Measurements from ENCODE around the gene DDX60. TPM values are rescaled to one million over a fixed set of nuclear protein-coding genes. Genes with fewer than 3 reads are reported as not detected.

DDX60 gene
- total and polyA plus RNA-seq, 3 experiments from 2014 or later = 4.9 to 26.7 (median 6.3) TPM

DNA sequence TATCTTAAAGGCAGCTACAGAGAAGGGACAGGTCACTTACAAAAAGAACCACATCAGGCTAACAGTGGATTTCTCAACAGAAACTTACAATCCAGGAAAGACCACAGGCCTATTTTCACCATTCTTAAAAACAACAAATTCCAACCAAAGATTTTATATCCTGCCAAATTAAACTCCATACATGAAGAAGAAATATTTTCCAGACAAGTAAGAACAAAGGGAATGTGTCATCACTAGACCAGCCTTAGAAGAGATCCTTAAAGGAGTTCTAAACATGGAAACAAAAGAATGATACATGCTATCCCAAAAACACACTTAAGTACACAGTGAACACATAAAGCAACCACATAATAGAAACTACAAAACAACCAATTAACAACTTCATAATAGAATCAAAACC is 120.6 kb downstream of the DDX60 start:
- Mint-ChIP-seq H3K9me3 (peaks cover 6 to 12% (median 10%) of the 10 kb centered on the region in 5 donors), H3K27ac (no peak overlapping the region), H3K4me1 (no peaks in the 10 kb centered on the region), H3K36me3 (peaks cover 0 to 11% (median 0%) of the 10 kb centered on the region in 3 donors), H3K27me3 (no peaks in the 10 kb centered on the region), H3K4me3 (no peak overlapping the region)
- DNase-seq = no peak
- Histone ChIP-seq H3K27ac (ENCODE audit: low read depth, low read length) (no peak overlapping the region), H3K9me3 (ENCODE audit: low read length) (no peaks in the 10 kb centered on the region), H3K4me3 (ENCODE audit: low read length) (no peak overlapping the region), H3K36me3 (ENCODE audit: insufficient read depth, low read length) (no peaks in the 10 kb centered on the region), H3K27me3 (ENCODE audit: insufficient read depth, low read length, poor library complexity, severe bottlenecking) (no peaks in the 10 kb centered on the region), H3K4me1 (ENCODE audit: insufficient read depth, low read length) (no peaks in the 10 kb centered on the region)
- ChIA-PET POLR2A (no interaction called here), CTCF (no interaction called here)

GRCh38 chr4:168188754-168189153 is 129.8 kb downstream of the DDX60 start:
- Histone ChIP-seq H3K4me1 (ENCODE audit: insufficient read depth, low read length) (no peaks in the 10 kb centered on the region), H3K36me3 (ENCODE audit: insufficient read depth, low read length) (no peaks in the 10 kb centered on the region), H3K27me3 (ENCODE audit: insufficient read depth, low read length, poor library complexity, severe bottlenecking) (no peaks in the 10 kb centered on the region), H3K27ac (ENCODE audit: low read depth, low read length) (no peak overlapping the region), H3K9me3 (ENCODE audit: low read length) (no peaks in the 10 kb centered on the region), H3K4me3 (ENCODE audit: low read length) (no peak overlapping the region)
- Mint-ChIP-seq H3K36me3 (peaks cover 0 to 2% (median 0%) of the 10 kb centered on the region in 3 donors), H3K27ac (no peak overlapping the region), H3K9me3 (no peaks in the 10 kb centered on the region), H3K4me3 (no peak overlapping the region), H3K27me3 (no peaks in the 10 kb centered on the region), H3K4me1 (no peaks in the 10 kb centered on the region)
- ChIA-PET CTCF (no interaction called here), POLR2A (no interaction called here)
- DNase-seq = no peak

GRCh38 chr4:168183717-168184571 is 134.6 kb downstream of the DDX60 start:
- Mint-ChIP-seq H3K27me3 (no peaks in the 10 kb centered on the region), H3K27ac (no peak overlapping the region), H3K9me3 (no peaks in the 10 kb centered on the region), H3K4me3 (no peak overlapping the region), H3K36me3 (peaks cover 0 to 2% (median 0%) of the 10 kb centered on the region in 3 donors), H3K4me1 (no peaks in the 10 kb centered on the region)
- Histone ChIP-seq H3K27ac (ENCODE audit: low read depth, low read length) (no peak overlapping the region), H3K4me1 (ENCODE audit: insufficient read depth, low read length) (no peaks in the 10 kb centered on the region), H3K36me3 (ENCODE audit: insufficient read depth, low read length) (no peaks in the 10 kb centered on the region), H3K9me3 (ENCODE audit: low read length) (no peaks in the 10 kb centered on the region), H3K27me3 (ENCODE audit: insufficient read depth, low read length, poor library complexity, severe bottlenecking) (no peaks in the 10 kb centered on the region), H3K4me3 (ENCODE audit: low read length) (no peak overlapping the region)
- CTCF ChIA-PET = no interaction called here
- peak in 1 of 5 donors; percentile 2 for DNase-seq
- POLR2A ChIA-PET = no interaction called here

DNA sequence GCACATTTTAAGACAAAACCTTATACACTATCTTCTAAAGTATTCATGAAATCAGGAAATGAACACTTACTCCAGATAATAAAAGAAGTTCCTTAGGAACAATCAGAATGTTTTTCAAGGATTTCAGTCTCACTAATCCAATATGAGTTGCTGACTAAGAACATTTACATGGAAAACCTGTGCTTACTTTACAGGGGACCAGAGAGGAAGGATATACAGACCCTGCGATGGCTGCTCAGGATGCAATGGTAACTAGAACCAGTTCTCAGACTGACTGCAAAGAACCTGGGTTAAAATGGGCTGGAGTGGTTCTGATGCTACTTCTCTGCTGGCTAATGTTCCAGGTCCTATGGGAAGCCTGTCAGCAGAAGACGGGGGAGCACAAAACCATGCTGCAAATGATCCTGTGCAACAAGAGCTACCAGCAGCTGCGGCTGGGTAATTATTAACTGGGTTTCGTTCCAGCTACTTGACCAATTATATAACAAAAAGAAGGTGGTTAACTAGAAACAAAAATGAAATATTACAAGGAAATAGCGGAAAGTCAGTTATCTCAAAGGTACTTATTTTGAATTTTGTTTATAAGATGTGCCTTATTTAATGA is 140.9 kb downstream of the DDX60 start:
- Histone ChIP-seq H3K4me3 (ENCODE audit: low read length) (no peak overlapping the region), H3K9me3 (ENCODE audit: low read length) (no peaks in the 10 kb centered on the region), H3K36me3 (ENCODE audit: insufficient read depth, low read length) (no peaks in the 10 kb centered on the region), H3K27me3 (ENCODE audit: insufficient read depth, low read length, poor library complexity, severe bottlenecking) (no peaks in the 10 kb centered on the region), H3K27ac (ENCODE audit: low read depth, low read length) (no peak overlapping the region), H3K4me1 (ENCODE audit: insufficient read depth, low read length) (no peaks in the 10 kb centered on the region)
- CTCF ChIA-PET = no interaction called here
- Mint-ChIP-seq H3K27me3 (no peaks in the 10 kb centered on the region), H3K4me1 (no peaks in the 10 kb centered on the region), H3K27ac (no peak overlapping the region), H3K4me3 (no peak overlapping the region), H3K36me3 (no peaks in the 10 kb centered on the region), H3K9me3 (no peaks in the 10 kb centered on the region)
- POLR2A ChIA-PET = no interaction called here
- no peak for DNase-seq

DNA sequence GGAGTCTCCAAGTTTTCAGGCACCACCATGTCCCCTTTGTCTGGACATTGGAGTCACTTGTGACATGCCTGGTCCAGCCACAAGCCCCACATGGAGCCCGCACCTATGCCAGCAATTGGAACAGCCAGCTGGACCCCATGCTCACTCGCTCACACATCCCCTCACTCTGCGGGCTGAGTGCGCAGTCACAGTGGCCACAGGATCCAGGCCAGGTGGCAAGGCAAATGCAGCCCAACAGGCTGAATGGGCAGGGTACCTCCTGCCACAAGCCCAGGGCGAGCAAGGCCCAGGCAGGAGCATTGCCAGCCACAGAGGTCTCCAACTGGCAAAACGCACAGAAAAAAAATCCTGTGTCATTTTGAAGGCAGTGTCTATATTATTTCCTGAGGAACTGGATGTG is 144.2 kb downstream of the DDX60 start:
- no peaks in the 10 kb centered on the region for H3K36me3 Mint-ChIP-seq

DNA sequence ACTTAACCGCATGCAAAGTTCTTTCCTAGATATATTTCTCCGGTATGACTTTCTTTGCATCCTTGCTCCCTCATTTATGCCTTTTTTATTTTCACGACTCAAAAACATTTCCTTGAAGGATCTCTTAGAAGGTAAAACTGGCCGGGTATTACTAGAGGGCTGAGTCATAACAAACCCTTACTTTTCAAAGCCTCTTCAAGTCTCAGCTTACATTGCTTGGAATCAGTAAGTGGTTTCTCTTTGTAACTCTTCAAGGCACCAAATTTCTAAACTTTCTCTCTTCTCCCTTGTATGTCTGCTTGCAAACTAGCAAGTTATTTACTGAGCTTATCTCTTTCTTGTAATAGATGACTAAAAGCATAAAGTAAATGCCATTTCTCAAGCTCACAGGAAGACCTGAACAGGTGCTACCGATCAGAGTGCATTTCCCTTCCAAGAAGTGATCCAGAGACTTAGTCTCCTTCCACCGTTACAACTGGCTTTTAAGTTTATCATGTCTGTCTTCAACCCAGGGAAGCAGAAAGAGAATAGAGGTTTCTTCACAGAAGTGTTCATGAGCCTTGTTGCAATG is 150.8 kb downstream of the DDX60 start:
- Mint-ChIP-seq H3K9me3 (no peaks in the 10 kb centered on the region), H3K27me3 (peaks cover 0 to 10% of the 10 kb centered on the region in 2 donors), H3K4me3 (no peak overlapping the region), H3K27ac (no peak overlapping the region), H3K4me1 (no peaks in the 10 kb centered on the region), H3K36me3 (no peaks in the 10 kb centered on the region)
- Histone ChIP-seq H3K27ac (ENCODE audit: low read depth, low read length) (no peak overlapping the region), H3K27me3 (ENCODE audit: insufficient read depth, low read length, poor library complexity, severe bottlenecking) (no peaks in the 10 kb centered on the region), H3K36me3 (ENCODE audit: insufficient read depth, low read length) (no peaks in the 10 kb centered on the region), H3K4me3 (ENCODE audit: low read length) (no peak overlapping the region), H3K9me3 (ENCODE audit: low read length) (no peaks in the 10 kb centered on the region), H3K4me1 (ENCODE audit: insufficient read depth, low read length) (no peaks in the 10 kb centered on the region)
- POLR2A ChIA-PET = no interaction called here
- DNase-seq = no peak
- CTCF ChIA-PET = interaction anchor here (1.2 kb wide), 1 partner anchor 14 kb away, joined by 5 read pairs; no protein-coding TSS in a partner anchor

More for the DNA sequence above, 144.2 kb downstream of the DDX60 start:
- POLR2A ChIA-PET = no interaction called here
- Mint-ChIP-seq H3K4me1 (no peaks in the 10 kb centered on the region), H3K9me3 (no peaks in the 10 kb centered on the region), H3K27me3 (no peaks in the 10 kb centered on the region), H3K27ac (no peak overlapping the region), H3K4me3 (no peak overlapping the region)
- DNase-seq = no peak
- H3K4me3 ChIP-seq (ENCODE audit: low read length) = no peak overlapping the region
- no peaks in the 10 kb centered on the region for H3K36me3 ChIP-seq (ENCODE audit: insufficient read depth, low read length)
- CTCF ChIA-PET = no interaction called here
- H3K4me1 ChIP-seq (ENCODE audit: insufficient read depth, low read length) = no peaks in the 10 kb centered on the region
- H3K9me3 ChIP-seq (ENCODE audit: low read length) = no peaks in the 10 kb centered on the region
- H3K27ac ChIP-seq (ENCODE audit: low read depth, low read length) = no peak overlapping the region
- H3K27me3 ChIP-seq (ENCODE audit: insufficient read depth, low read length, poor library complexity, severe bottlenecking) = no peaks in the 10 kb centered on the region

Other genes starting within 250 kb of the DDX60 start
- gene ANXA10, start 226.2 kb downstream of the DDX60 start, total RNA-seq = not detected
- gene ANXA10, start 226.2 kb downstream of the DDX60 start, polyA plus RNA-seq = not detected
- gene DDX60L, start 161.7 kb upstream of the DDX60 start, total RNA-seq = 1 to 10 TPM; 5.0 to 8.1 TPM
- 19.0 TPM for gene DDX60L, start 161.7 kb upstream of the DDX60 start, polyA plus RNA-seq
- gene PALLD, start 178.3 kb upstream of the DDX60 start, total RNA-seq = under 1 TPM; 0.35 to 0.47 TPM
- gene PALLD, start 178.3 kb upstream of the DDX60 start, polyA plus RNA-seq = 0.97 TPM